MCF 10A (cell line): ENCODE results near the gene PDZRN3. TPM values are rescaled to one million over a fixed set of nuclear protein-coding genes. Genes with fewer than 3 reads are reported as not detected.

ENCODE experiments used
- BruUV-seq: library from RNA; stranded (reverse); fragments of 400-500 nt; replicated peaks from 2 replicates; lab custom pipeline; 2021; lab: Mats Ljungman, UMichigan
- CTCF ChIA-PET: fragments of 300-600 bp; sonication (Branson Sonifier 250); formaldehyde crosslinking; extraction: SDS; loops from one replicate; lab custom pipeline; 2021; ENCODE audit warnings: antibody characterized with exemption, inconsistent platforms; lab: Yijun Ruan, JAX
- POLR2A ChIA-PET: fragments of 300-600, 350-650 bp; sonication (Branson Sonifier 250); formaldehyde crosslinking; extraction: SDS; loops from one replicate; lab custom pipeline; 2020; ENCODE audit warnings: antibody characterized with exemption, inconsistent platforms; lab: Yijun Ruan, JAX
- DNase-seq: peaks from one replicate; pipeline ENCODE4 v3.0.0-alpha.2; 2018; ENCODE audit not compliant: unreplicated experiment
- H3K27ac Mint-ChIP-seq: one replicate; pipeline ENCODE4 v1.8.0; 2022; ENCODE audit warnings: mild to moderate bottlenecking, low read depth, mixed read lengths; ENCODE audit not compliant: unreplicated experiment
- H3K27me3 Mint-ChIP-seq: one replicate; pipeline ENCODE4 v1.8.0; 2022; ENCODE audit warnings: mixed read lengths; ENCODE audit not compliant: insufficient read depth, unreplicated experiment
- H3K36me3 Mint-ChIP-seq: one replicate; pipeline ENCODE4 v1.8.0; 2022; ENCODE audit warnings: mild to moderate bottlenecking, moderate library complexity, mixed read lengths; ENCODE audit not compliant: insufficient read depth, unreplicated experiment
- H3K4me1 Mint-ChIP-seq: one replicate; pipeline ENCODE4 v1.8.0; 2022; ENCODE audit warnings: mixed read lengths; ENCODE audit not compliant: insufficient read depth, unreplicated experiment
- H3K4me3 Mint-ChIP-seq: one replicate; pipeline ENCODE4 v1.8.0; 2022; ENCODE audit warnings: mild to moderate bottlenecking, moderate library complexity, mixed read lengths; ENCODE audit not compliant: unreplicated experiment
- H3K9me3 Mint-ChIP-seq: one replicate; pipeline ENCODE4 v1.8.0; 2022; ENCODE audit warnings: mixed read lengths; ENCODE audit not compliant: unreplicated experiment
- CTCF ChIP-seq: fragments of 200-600 bp; IDR thresholded peaks from one replicate; pipeline ENCODE4 v1.8.0; 2022; ENCODE audit warnings: antibody characterized with exemption, mild to moderate bottlenecking; ENCODE audit not compliant: unreplicated experiment
- intact Hi-C: fragments of 100-400 bp; cut with micrococcal nuclease; formaldehyde crosslinking; loops from 2 replicates; pipeline ENCODE4 v1.14.1; 2022
- total RNA-seq: library from RNA; stranded (reverse); gene quantifications from 2 replicates; pipeline ENCODE4 v1.2.3, GENCODE V29; 2022

The PDZRN3 gene
- total RNA-seq, 1 experiment from 2014 or later: not detected

DNA sequence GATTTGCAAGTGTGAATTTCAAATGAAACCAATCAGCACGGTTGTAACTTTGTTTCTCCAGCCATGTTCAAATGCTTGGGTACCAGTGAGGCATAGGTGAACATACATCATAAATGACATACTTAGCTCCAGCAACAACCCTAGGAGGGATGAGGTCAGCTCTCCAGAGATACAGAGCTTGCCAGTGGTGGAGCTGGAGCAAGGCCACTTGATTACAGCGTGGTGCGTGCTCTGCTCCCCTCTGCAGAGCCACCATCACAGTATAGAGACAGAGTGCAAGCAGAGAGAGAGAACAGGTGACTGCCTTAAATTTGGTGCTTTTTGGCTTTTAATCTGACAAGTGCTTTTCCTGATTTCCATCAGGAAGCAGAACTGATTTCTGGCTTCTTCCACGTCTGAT is 275.1 kb downstream of the PDZRN3 start:
- no peak overlapping the region for H3K4me3 Mint-ChIP-seq
- POLR2A ChIA-PET: no interaction called here
- no peaks in the 10 kb centered on the region for H3K4me1 Mint-ChIP-seq
- H3K36me3 Mint-ChIP-seq: no peaks in the 10 kb centered on the region
- TF ChIP-seq CTCF: no peak
- H3K9me3 Mint-ChIP-seq: no peaks in the 10 kb centered on the region
- CTCF ChIA-PET: no interaction called here
- DNase-seq: no peak
- intact Hi-C loops: no loop called here
- BruUV-seq: no TSS peak
- H3K27ac Mint-ChIP-seq: no peak overlapping the region
- peaks cover 59% of the 10 kb centered on the region for H3K27me3 Mint-ChIP-seq

DNA sequence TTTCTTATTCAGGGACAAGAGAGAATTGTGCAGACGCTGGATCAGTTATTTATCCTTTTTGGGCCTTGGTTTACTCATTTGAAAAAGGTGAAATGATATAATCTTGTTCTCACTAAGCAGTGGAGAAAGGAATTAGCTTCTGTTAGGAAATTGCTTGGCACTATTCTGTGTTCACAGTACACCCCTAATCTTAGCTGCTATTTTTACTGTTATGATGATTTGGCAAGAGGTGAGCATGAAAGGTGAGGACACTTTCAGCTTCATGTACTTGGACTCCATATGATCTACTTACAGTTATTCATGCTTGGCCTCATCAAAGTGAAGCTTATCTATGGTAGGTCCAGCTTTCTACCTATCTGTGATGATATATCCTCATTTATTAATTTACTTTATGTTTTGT is 282.7 kb downstream of the PDZRN3 start:
- Mint-ChIP-seq H3K9me3 (no peaks in the 10 kb centered on the region), H3K4me3 (no peak overlapping the region), H3K4me1 (no peaks in the 10 kb centered on the region), H3K27ac (no peak overlapping the region), H3K36me3 (no peaks in the 10 kb centered on the region), H3K27me3 (peaks cover 30% of the 10 kb centered on the region)
- DNase-seq: no peak
- CTCF ChIA-PET: interaction anchor here (0.5 to 1.2 kb wide), 3 partner anchors 18 to 813 kb away, joined by 3 read pairs; no protein-coding TSS in a partner anchor
- TF ChIP-seq CTCF: no peak
- BruUV-seq: no TSS peak
- intact Hi-C loops: no loop called here
- POLR2A ChIA-PET: no interaction called here

GRCh38 chr3:73341272-73341935 is 283.3 kb downstream of the PDZRN3 start:
- no peaks in the 10 kb centered on the region for H3K9me3 Mint-ChIP-seq
- TF ChIP-seq CTCF: no peak
- BruUV-seq: no TSS peak
- CTCF ChIA-PET: interaction anchor here (0.6 to 1.2 kb wide), 5 partner anchors 17 to 814 kb away, joined by 3 to 5 read pairs (median 3); no protein-coding TSS in a partner anchor
- POLR2A ChIA-PET: no interaction called here
- no peak for DNase-seq
- H3K4me3 Mint-ChIP-seq: no peak overlapping the region
- H3K36me3 Mint-ChIP-seq: no peaks in the 10 kb centered on the region
- no peak overlapping the region for H3K27ac Mint-ChIP-seq
- H3K27me3 Mint-ChIP-seq: peaks cover 23% of the 10 kb centered on the region
- intact Hi-C loops: no loop called here
- no peaks in the 10 kb centered on the region for H3K4me1 Mint-ChIP-seq

DNA sequence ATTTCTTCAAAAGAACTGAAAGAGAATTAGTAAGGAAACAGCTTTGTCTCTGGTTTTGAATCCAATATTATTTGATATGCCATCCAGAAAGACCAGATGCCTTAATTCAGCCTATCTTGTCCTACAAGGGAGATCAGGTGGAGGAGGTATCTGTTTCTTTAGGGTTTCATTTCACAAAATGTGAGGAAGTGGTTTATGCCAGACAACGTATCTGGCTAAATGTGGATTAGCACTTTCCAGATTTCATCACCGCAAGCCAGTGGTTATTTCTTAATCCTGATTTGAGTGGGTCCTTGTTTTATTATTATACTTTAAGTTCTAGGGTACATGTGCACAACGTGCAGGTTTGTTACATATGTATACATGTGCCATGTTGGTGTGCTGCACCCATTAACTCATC is 292.2 kb downstream of the PDZRN3 start:
- H3K27me3 Mint-ChIP-seq: peaks cover 10% of the 10 kb centered on the region
- H3K4me1 Mint-ChIP-seq: no peaks in the 10 kb centered on the region
- BruUV-seq: no TSS peak
- H3K36me3 Mint-ChIP-seq: no peaks in the 10 kb centered on the region
- no peak overlapping the region for H3K4me3 Mint-ChIP-seq
- intact Hi-C loops: no loop called here
- H3K9me3 Mint-ChIP-seq: no peaks in the 10 kb centered on the region
- POLR2A ChIA-PET: no interaction called here
- DNase-seq: no peak
- TF ChIP-seq CTCF: no peak
- CTCF ChIA-PET: no interaction called here
- H3K27ac Mint-ChIP-seq: no peak overlapping the region
